WTC11 (cell line): ENCODE data around the gene PITPNM3. TPM values are rescaled to one million over a fixed set of nuclear protein-coding genes. Genes with fewer than 3 reads are reported as not detected.

Experiments used
- ATAC-seq: fragments of 200-7000 bp; cut with Tn5 transposase; 2 replicates; pipeline ENCODE4 v1.10.0; 2021; ENCODE audit warnings: mild to moderate bottlenecking, moderate library complexity
- CTCF ChIA-PET: fragments of 300-600 bp; sonication (Branson Sonifier 250); formaldehyde crosslinking; loops from one replicate; lab custom pipeline; 2021; ENCODE audit warnings: antibody characterized with exemption; lab: Charles Lee
- POLR2A ChIA-PET: fragments of 350-600 bp; sonication (Branson Sonifier 250); formaldehyde crosslinking; loops from one replicate; lab custom pipeline; 2021; ENCODE audit warnings: antibody characterized with exemption; lab: Charles Lee
- DNase-seq: peaks from one replicate; pipeline ENCODE4 v3.0.0; 2021; ENCODE audit warnings: low spot score
- H3K27ac Mint-ChIP-seq: 2 replicates; pipeline ENCODE4 v1.8.0; 2021; ENCODE audit warnings: mixed read lengths
- H3K27me3 Mint-ChIP-seq: 2 replicates; pipeline ENCODE4 v1.8.0; 2021; ENCODE audit warnings: low read depth, mild to moderate bottlenecking, moderate library complexity, mixed read lengths
- H3K36me3 Mint-ChIP-seq: 2 replicates; pipeline ENCODE4 v1.8.0; 2021; ENCODE audit warnings: mixed read lengths
- H3K4me1 Mint-ChIP-seq: 2 replicates; pipeline ENCODE4 v1.8.0; 2022; ENCODE audit warnings: mixed read lengths
- H3K4me3 Mint-ChIP-seq: 2 replicates; pipeline ENCODE4 v1.8.0; 2021; ENCODE audit warnings: mild to moderate bottlenecking, moderate library complexity, mixed read lengths
- H3K9me3 Mint-ChIP-seq: 2 replicates; pipeline ENCODE4 v1.8.0; 2021; ENCODE audit warnings: mixed read lengths
- ATF1 ChIP-seq: sonication (generic); formaldehyde crosslinking; IDR thresholded peaks from 2 replicates; pipeline ENCODE4 v1.8.1; 2023; ENCODE audit warnings: mild to moderate bottlenecking, moderate library complexity, missing genetic modification reagents
- ATF3 ChIP-seq: sonication (generic); formaldehyde crosslinking; conservative IDR thresholded peaks from 2 replicates; pipeline ENCODE4 v1.8.1; 2022; ENCODE audit warnings: mild to moderate bottlenecking, missing genetic modification reagents
- CDX4 ChIP-seq: fragments of 250-450 bp; sonication (Bioruptor Pico); IDR thresholded peaks from 2 replicates; pipeline ENCODE4 v1.9.0; 2021; ENCODE audit warnings: moderate library complexity, mild to moderate bottlenecking, inconsistent platforms, borderline replicate concordance
- E2F1 ChIP-seq: sonication (generic); formaldehyde crosslinking; IDR thresholded peaks from 2 replicates; pipeline ENCODE4 v1.8.0; 2022; ENCODE audit warnings: mild to moderate bottlenecking, missing genetic modification reagents
- FOXJ3 ChIP-seq: sonication (generic); formaldehyde crosslinking; IDR thresholded peaks from 2 replicates; pipeline ENCODE4 v1.9.0; 2021; ENCODE audit warnings: missing genetic modification reagents, mild to moderate bottlenecking, borderline replicate concordance
- FOXK1 ChIP-seq: sonication (generic); formaldehyde crosslinking; IDR thresholded peaks from 2 replicates; pipeline ENCODE4 v1.8.0; 2022; ENCODE audit warnings: mild to moderate bottlenecking, moderate library complexity, missing genetic modification reagents
- HMGXB4 ChIP-seq: sonication (generic); formaldehyde crosslinking; IDR thresholded peaks from 2 replicates; pipeline ENCODE4 v1.8.1; 2023; ENCODE audit warnings: mild to moderate bottlenecking, moderate library complexity, missing genetic modification reagents
- IRF1 ChIP-seq: sonication (generic); formaldehyde crosslinking; IDR thresholded peaks from 2 replicates; pipeline ENCODE4 v1.8.0; 2023; ENCODE audit warnings: missing genetic modification reagents
- JUN ChIP-seq: sonication (generic); formaldehyde crosslinking; IDR thresholded peaks from 2 replicates; pipeline ENCODE4 v1.8.0; 2023; ENCODE audit warnings: mild to moderate bottlenecking, missing genetic modification reagents
- NFYB ChIP-seq: sonication (generic); formaldehyde crosslinking; conservative IDR thresholded peaks from 2 replicates; pipeline ENCODE4 v1.8.0; 2022; ENCODE audit warnings: low read depth, missing genetic modification reagents
- PREB ChIP-seq: sonication (generic); formaldehyde crosslinking; IDR thresholded peaks from 2 replicates; pipeline ENCODE4 v1.8.1; 2022; ENCODE audit warnings: mild to moderate bottlenecking, missing genetic modification reagents, moderate library complexity, borderline replicate concordance
- SMAD3 ChIP-seq: sonication (generic); formaldehyde crosslinking; IDR thresholded peaks from 2 replicates; pipeline ENCODE4 v1.8.0; 2022; ENCODE audit warnings: missing genetic modification reagents, mild to moderate bottlenecking, borderline replicate concordance
- STAT6 ChIP-seq: sonication (generic); formaldehyde crosslinking; conservative IDR thresholded peaks from 2 replicates; pipeline ENCODE4 v1.8.1; 2023; ENCODE audit warnings: mild to moderate bottlenecking, low read depth, missing genetic modification reagents, moderate library complexity
- TEAD1 ChIP-seq: sonication (generic); formaldehyde crosslinking; IDR thresholded peaks from 2 replicates; pipeline ENCODE4 v1.8.0; 2022; ENCODE audit warnings: mild to moderate bottlenecking, missing genetic modification reagents
- USF2 ChIP-seq: sonication (generic); formaldehyde crosslinking; IDR thresholded peaks from 2 replicates; pipeline ENCODE4 v1.8.1; 2023; ENCODE audit warnings: mild to moderate bottlenecking, missing genetic modification reagents, moderate library complexity
- ZNF138 ChIP-seq: sonication (generic); formaldehyde crosslinking; conservative IDR thresholded peaks from 2 replicates; pipeline ENCODE4 v1.8.1; 2022; ENCODE audit warnings: mild to moderate bottlenecking, moderate library complexity, missing genetic modification reagents
- ZNF219 ChIP-seq: sonication (generic); formaldehyde crosslinking; IDR thresholded peaks from 2 replicates; pipeline ENCODE4 v1.8.0; 2023; ENCODE audit warnings: missing genetic modification reagents, mild to moderate bottlenecking, borderline replicate concordance
- ZNF263 ChIP-seq: sonication (generic); formaldehyde crosslinking; IDR thresholded peaks from 2 replicates; pipeline ENCODE4 v1.8.1; 2022; ENCODE audit warnings: low read depth, mild to moderate bottlenecking, moderate library complexity, missing genetic modification reagents
- ZNF317 ChIP-seq: sonication (generic); formaldehyde crosslinking; IDR thresholded peaks from 2 replicates; pipeline ENCODE4 v1.8.1; 2023; ENCODE audit warnings: low read depth, mild to moderate bottlenecking, moderate library complexity, missing genetic modification reagents, borderline replicate concordance
- ZNF416 ChIP-seq: fragments of 250-450 bp; sonication (Bioruptor Pico); IDR thresholded peaks from 2 replicates; pipeline ENCODE4 v1.9.0; 2021; ENCODE audit warnings: mild to moderate bottlenecking, inconsistent platforms
- ZNF532 ChIP-seq: fragments of 250-450 bp; sonication (Bioruptor Pico); IDR thresholded peaks from 2 replicates; pipeline ENCODE4 v1.9.0; 2021; ENCODE audit warnings: mild to moderate bottlenecking, borderline replicate concordance
- total RNA-seq: library from RNA; stranded (reverse); gene quantifications from 3 replicates; pipeline ENCODE4 v1.2.3, GENCODE V29; 2021

PITPNM3 gene
- total RNA-seq, 1 experiment from 2014 or later: 2.8 TPM

GRCh38 chr17:6408276-6408675, 148.1 kb downstream of the PITPNM3 start (continued):
- TF ChIP-seq ZNF532 (no peak), FOXJ3 (CRISPR knock-in tag) (no peak), STAT6 (CRISPR knock-in tag) (no peak), JUN (CRISPR knock-in tag) (no peak), IRF1 (CRISPR knock-in tag) (no peak), ZNF416 (CRISPR knock-in tag) (no peak), ATF3 (CRISPR knock-in tag) (no peak), SMAD3 (no peak), USF2 (CRISPR knock-in tag) (no peak)
- TF ChIP-seq, all 79 proteins: peak for 0

GRCh38 chr17:6402258-6402657, 154.1 kb downstream of the PITPNM3 start:
- TF ChIP-seq E2F1 (no peak), FOXK1 (CRISPR knock-in tag) (no peak), ZNF219 (CRISPR knock-in tag) (no peak), ZNF263 (CRISPR knock-in tag) (no peak), ZNF317 (CRISPR knock-in tag) (no peak), CDX4 (CRISPR knock-in tag) (no peak), ATF1 (no peak), NFYB (CRISPR knock-in tag) (no peak), ZNF138 (CRISPR knock-in tag) (no peak), PREB (CRISPR knock-in tag) (no peak), SMAD3 (no peak), TEAD1 (no peak), HMGXB4 (CRISPR knock-in tag) (no peak)
- no peak overlapping the region for H3K27ac Mint-ChIP-seq
- no peaks in the 10 kb centered on the region; the same call in 1 of the 2 replicates for H3K27me3 Mint-ChIP-seq
- H3K9me3 Mint-ChIP-seq: peaks cover 4% of the 10 kb centered on the region
- ATAC-seq (no peak), DNase-seq (no peak)
- no peaks in the 10 kb centered on the region for H3K4me1 Mint-ChIP-seq
- H3K36me3 Mint-ChIP-seq: peaks cover 4% of the 10 kb centered on the region
- ChIA-PET POLR2A (no interaction called here), CTCF (interaction anchor here (1.5 to 2.5 kb wide), 2 partner anchors 10 to 111 kb away, joined by 4 to 7 read pairs; no protein-coding TSS in a partner anchor)
- H3K4me3 Mint-ChIP-seq: no peak overlapping the region
